ENCODE data around the gene CELSR1.

The CELSR1 gene

DNA sequence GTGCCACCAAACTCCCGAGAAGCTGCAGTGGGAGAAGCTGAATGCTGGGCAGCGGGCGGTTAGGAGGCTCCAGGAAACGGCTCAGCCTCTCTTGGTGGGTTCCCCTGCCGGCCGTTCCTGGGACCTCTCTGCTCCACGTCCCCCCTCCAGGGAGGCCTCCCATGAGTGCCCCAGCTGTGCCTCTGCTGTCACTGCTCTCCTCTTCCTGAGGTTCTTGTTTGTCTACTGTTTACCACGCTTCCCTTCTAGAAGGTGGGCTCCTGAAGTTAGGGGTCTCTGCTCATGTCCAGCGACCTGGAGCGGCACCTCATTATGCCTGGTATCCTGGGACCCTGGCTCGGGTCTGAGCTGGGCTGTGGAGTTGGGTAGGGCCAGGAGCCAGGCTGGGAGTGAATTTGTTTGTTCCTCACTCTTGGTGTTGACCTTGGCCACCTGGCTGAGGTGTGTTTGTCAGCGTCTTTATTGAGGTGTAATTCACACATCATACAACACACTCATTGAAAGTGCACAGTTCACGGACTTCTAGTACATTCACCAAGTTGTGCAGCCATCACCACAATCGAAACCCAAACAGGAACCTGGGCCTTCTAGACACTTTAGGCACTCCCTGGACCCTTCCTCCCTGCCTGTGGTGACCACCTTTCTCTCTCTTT is 45.0 kb upstream of the CELSR1 start:
- H3K4ac ChIP-seq (ENCODE audit: low read length): no peak overlapping the region
- WGBS, 2 donors (ENCODE audit: extremely low coverage in 2 of 2, insufficient read length in 2 of 2, insufficient replicate concordance in 1 of 2): no CpG with 5 or more reads among the region's 14 CpGs
- peak overlapping the region; percentile 56 for H2AK5ac ChIP-seq (ENCODE audit: low read depth, low read length)
- no peaks in the 10 kb centered on the region for H3K36me3 ChIP-seq (replicated peaks in 1 of 2; ENCODE audit: control insufficient read depth in 2 of 2, insufficient read depth in 2 of 2, low read length in 2 of 2)
- no peak overlapping the region for H3K4me2 ChIP-seq (ENCODE audit: insufficient read depth, low read length, poor library complexity, severe bottlenecking)
- H3K18ac ChIP-seq (ENCODE audit: low read length): peak overlapping the region; percentile 35
- no peak overlapping the region for H2BK12ac ChIP-seq (ENCODE audit: low read length)
- no peak overlapping the region for H2BK15ac ChIP-seq (ENCODE audit: low read length)
- H2BK120ac ChIP-seq (ENCODE audit: low read depth, low read length): no peak overlapping the region
- peaks cover 15% of the 10 kb centered on the region for H3K79me1 ChIP-seq (ENCODE audit: low read depth, low read length)
- H3K27me3 ChIP-seq (ENCODE audit: control insufficient read depth in 3 of 3, insufficient read depth in 3 of 3, low read depth in 1 of 3, low read length in 3 of 3): peaks cover 0 to 25% (median 0%) of the 10 kb centered on the region in 3 experiments
- peaks cover 0 to 2% of the 10 kb centered on the region in 2 donors for H3K9me3 ChIP-seq (replicated peaks in 1 of 2; ENCODE audit: control insufficient read depth in 2 of 2, insufficient read depth in 1 of 2, low read depth in 1 of 2, low read length in 2 of 2)
- H3K23ac ChIP-seq (ENCODE audit: low read depth, low read length, poor library complexity): no peak overlapping the region
- H3K9ac ChIP-seq (ENCODE audit: low read depth, low read length, poor library complexity): no peak overlapping the region
- H3K4me3 ChIP-seq (ENCODE audit: low read length in 2 of 2): no peak overlapping the region
- H2BK5ac ChIP-seq (ENCODE audit: low read length): no peak overlapping the region
- no peak overlapping the region for H3K14ac ChIP-seq (ENCODE audit: low read length)
- no peak overlapping the region for H3K27ac ChIP-seq (replicated peaks; ENCODE audit: low read length)
- H2AFZ ChIP-seq (ENCODE audit: low read length): no peak overlapping the region
- H4K91ac ChIP-seq (ENCODE audit: low read depth, low read length, poor library complexity): no peak overlapping the region
- DNase-seq (ENCODE audit: low spot score): no peak
- no peak overlapping the region for H4K8ac ChIP-seq (ENCODE audit: low read depth, low read length)
- H3K4me1 ChIP-seq (ENCODE audit: control insufficient read depth in 2 of 2, insufficient read depth in 1 of 2, low read depth in 1 of 2, low read length in 2 of 2): peaks cover 26 to 34% of the 10 kb centered on the region in 2 donors

DNA sequence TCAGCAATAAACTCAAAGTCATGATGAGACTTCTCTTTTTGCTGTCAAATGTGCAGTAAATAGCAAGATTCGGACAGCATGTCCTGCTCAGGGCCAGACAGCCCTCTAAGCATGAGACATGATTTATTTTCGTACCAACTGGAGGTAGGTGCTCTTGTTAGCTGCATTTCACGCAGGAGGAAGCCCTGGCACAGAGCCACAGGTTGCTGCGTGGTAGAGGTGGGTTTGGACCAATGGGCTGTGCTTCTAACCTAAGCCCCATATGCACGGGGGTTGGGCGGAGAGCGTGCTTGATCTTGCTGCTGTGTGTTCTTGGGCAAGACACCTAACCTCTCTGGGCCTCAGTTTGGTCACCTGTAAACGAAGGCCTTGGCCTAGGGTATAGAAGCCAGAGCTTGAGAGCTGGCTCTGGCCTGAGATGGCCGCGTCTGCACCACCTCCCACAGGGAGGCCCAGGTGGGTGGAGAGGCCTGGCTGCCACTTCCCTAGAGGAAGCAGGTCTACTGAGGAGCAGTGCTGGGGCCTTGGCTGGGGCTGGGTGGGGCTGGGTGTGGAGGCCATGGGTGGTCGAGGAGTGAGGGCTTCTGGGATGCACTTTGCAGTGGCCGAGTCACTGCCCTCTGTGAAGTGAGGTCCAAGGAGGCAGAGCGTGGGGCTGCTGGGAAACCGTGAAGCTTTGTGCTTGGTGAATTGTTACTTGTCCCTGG is 44.3 kb upstream of the CELSR1 start:
- H4K91ac ChIP-seq (ENCODE audit: low read depth, low read length, poor library complexity): no peak overlapping the region
- H3K4me3 ChIP-seq (ENCODE audit: low read length in 2 of 2): no peak overlapping the region
- H2BK120ac ChIP-seq (ENCODE audit: low read depth, low read length): peak overlapping the region; percentile 42
- H3K27ac ChIP-seq (replicated peaks; ENCODE audit: low read length): no peak overlapping the region
- peaks cover 13% of the 10 kb centered on the region for H3K79me1 ChIP-seq (ENCODE audit: low read depth, low read length)
- no peak overlapping the region for H3K4me2 ChIP-seq (ENCODE audit: insufficient read depth, low read length, poor library complexity, severe bottlenecking)
- no peak for DNase-seq (ENCODE audit: low spot score)
- H3K36me3 ChIP-seq (replicated peaks in 1 of 2; ENCODE audit: control insufficient read depth in 2 of 2, insufficient read depth in 2 of 2, low read length in 2 of 2): no peaks in the 10 kb centered on the region
- peak overlapping the region; percentile 35 for H3K18ac ChIP-seq (ENCODE audit: low read length)
- no peak overlapping the region for H3K4ac ChIP-seq (ENCODE audit: low read length)
- H2BK5ac ChIP-seq (ENCODE audit: low read length): no peak overlapping the region
- peaks cover 0 to 25% (median 0%) of the 10 kb centered on the region in 3 experiments for H3K27me3 ChIP-seq (ENCODE audit: control insufficient read depth in 3 of 3, insufficient read depth in 3 of 3, low read depth in 1 of 3, low read length in 3 of 3)
- no peak overlapping the region for H3K23ac ChIP-seq (ENCODE audit: low read depth, low read length, poor library complexity)
- no peak overlapping the region for H4K8ac ChIP-seq (ENCODE audit: low read depth, low read length)
- H2AK5ac ChIP-seq (ENCODE audit: low read depth, low read length): peak overlapping the region; percentile 56
- no peak overlapping the region for H2BK12ac ChIP-seq (ENCODE audit: low read length)
- H2BK15ac ChIP-seq (ENCODE audit: low read length): peak overlapping the region; percentile 35
- H3K14ac ChIP-seq (ENCODE audit: low read length): no peak overlapping the region
- WGBS, 2 donors (ENCODE audit: extremely low coverage in 2 of 2, insufficient read length in 2 of 2, insufficient replicate concordance in 1 of 2): no CpG with 5 or more reads among the region's 14 CpGs
- H2AFZ ChIP-seq (ENCODE audit: low read length): no peak overlapping the region
- H3K9ac ChIP-seq (ENCODE audit: low read depth, low read length, poor library complexity): peak overlapping the region; percentile 9
- H3K9me3 ChIP-seq (replicated peaks in 1 of 2; ENCODE audit: control insufficient read depth in 2 of 2, insufficient read depth in 1 of 2, low read depth in 1 of 2, low read length in 2 of 2): peaks cover 0 to 2% of the 10 kb centered on the region in 2 donors
- H3K4me1 ChIP-seq (ENCODE audit: control insufficient read depth in 2 of 2, insufficient read depth in 1 of 2, low read depth in 1 of 2, low read length in 2 of 2): peaks cover 26 to 34% of the 10 kb centered on the region in 2 donors

DNA sequence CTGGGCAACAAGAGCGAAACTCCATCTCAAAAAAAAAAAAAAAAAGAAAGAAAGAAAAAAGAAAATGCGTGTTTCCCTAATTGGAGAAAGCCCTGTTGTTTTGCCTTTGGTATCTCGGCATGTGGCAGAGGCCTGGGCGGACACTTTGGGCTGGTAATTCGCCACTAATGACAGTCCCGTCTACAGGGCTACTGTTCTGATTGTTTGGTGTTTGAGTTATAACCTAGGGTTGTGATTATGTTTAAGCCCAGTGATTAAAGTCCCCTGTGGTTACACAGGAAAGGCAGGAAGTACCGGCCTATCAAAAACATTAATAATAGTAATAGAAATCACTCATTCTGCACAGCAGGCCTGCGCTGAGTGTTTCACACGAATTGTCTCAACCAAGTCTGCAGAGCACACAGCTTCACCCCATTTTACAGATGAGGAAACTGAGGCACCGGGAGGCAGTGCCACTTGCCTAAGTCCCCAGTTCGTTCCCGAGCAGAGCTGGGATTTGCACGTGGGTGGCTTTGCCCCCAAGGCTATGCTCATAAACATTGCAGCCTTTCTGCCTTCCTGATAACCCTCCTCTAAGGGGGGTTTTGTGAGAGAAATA is 43.6 kb upstream of the CELSR1 start:
- H2BK5ac ChIP-seq (ENCODE audit: low read length): no peak overlapping the region
- no peak overlapping the region for H3K4me2 ChIP-seq (ENCODE audit: insufficient read depth, low read length, poor library complexity, severe bottlenecking)
- H3K23ac ChIP-seq (ENCODE audit: low read depth, low read length, poor library complexity): no peak overlapping the region
- H3K27me3 ChIP-seq (ENCODE audit: control insufficient read depth in 3 of 3, insufficient read depth in 3 of 3, low read depth in 1 of 3, low read length in 3 of 3): peaks cover 0 to 30% (median 0%) of the 10 kb centered on the region in 3 experiments
- H2BK120ac ChIP-seq (ENCODE audit: low read depth, low read length): no peak overlapping the region
- H3K14ac ChIP-seq (ENCODE audit: low read length): no peak overlapping the region
- H2BK12ac ChIP-seq (ENCODE audit: low read length): no peak overlapping the region
- peaks cover 11% of the 10 kb centered on the region for H3K79me1 ChIP-seq (ENCODE audit: low read depth, low read length)
- no peak overlapping the region for H2AK5ac ChIP-seq (ENCODE audit: low read depth, low read length)
- no peak overlapping the region for H2AFZ ChIP-seq (ENCODE audit: low read length)
- no CpG with 5 or more reads among the region's 13 CpGs for WGBS, 2 donors (ENCODE audit: extremely low coverage in 2 of 2, insufficient read length in 2 of 2, insufficient replicate concordance in 1 of 2)
- no peak overlapping the region for H3K4ac ChIP-seq (ENCODE audit: low read length)
- no peak overlapping the region for H4K91ac ChIP-seq (ENCODE audit: low read depth, low read length, poor library complexity)
- no peak overlapping the region for H3K27ac ChIP-seq (replicated peaks; ENCODE audit: low read length)
- H3K4me3 ChIP-seq (ENCODE audit: low read length in 2 of 2): no peak overlapping the region
- no peak overlapping the region for H3K9ac ChIP-seq (ENCODE audit: low read depth, low read length, poor library complexity)
- no peak overlapping the region for H2BK15ac ChIP-seq (ENCODE audit: low read length)
- no peak overlapping the region for H4K8ac ChIP-seq (ENCODE audit: low read depth, low read length)
- H3K36me3 ChIP-seq (replicated peaks in 1 of 2; ENCODE audit: control insufficient read depth in 2 of 2, insufficient read depth in 2 of 2, low read length in 2 of 2): no peaks in the 10 kb centered on the region
- peaks cover 26 to 36% of the 10 kb centered on the region in 2 donors for H3K4me1 ChIP-seq (ENCODE audit: control insufficient read depth in 2 of 2, insufficient read depth in 1 of 2, low read depth in 1 of 2, low read length in 2 of 2)
- H3K18ac ChIP-seq (ENCODE audit: low read length): no peak overlapping the region
- DNase-seq (ENCODE audit: low spot score): no peak
- peaks cover 0 to 2% of the 10 kb centered on the region in 2 donors for H3K9me3 ChIP-seq (replicated peaks in 1 of 2; ENCODE audit: control insufficient read depth in 2 of 2, insufficient read depth in 1 of 2, low read depth in 1 of 2, low read length in 2 of 2)

All from neuronal stem cell (in vitro differentiated cells).